Activated naive CD4-positive, alpha-beta T cell treated with anti-CD3 and anti-CD28 coated beads, Interleukin-2, amount 50 U/mL, for 24 hours (primary cell): Measurements from ENCODE around the gene PDHA1.

ENCODE experiments used
- H3K27ac Mint-ChIP-seq: one replicate; pipeline ENCODE4 v1.8.0; 2021; ENCODE audit warnings: mild to moderate bottlenecking, mixed read lengths
- H3K27me3 Mint-ChIP-seq: one replicate; pipeline ENCODE4 v1.8.0; 2021; ENCODE audit warnings: mixed read lengths
- H3K36me3 Mint-ChIP-seq: one replicate; pipeline ENCODE4 v1.8.0; 2021; ENCODE audit warnings: mixed read lengths
- H3K4me1 Mint-ChIP-seq: one replicate; pipeline ENCODE4 v1.8.0; 2021; ENCODE audit warnings: mixed read lengths
- H3K4me3 Mint-ChIP-seq: one replicate; pipeline ENCODE4 v1.8.0; 2021; ENCODE audit warnings: mild to moderate bottlenecking, mixed read lengths
- H3K9me3 Mint-ChIP-seq: one replicate; pipeline ENCODE4 v1.8.0; 2021; ENCODE audit warnings: mixed read lengths

The PDHA1 gene

GRCh38 chrX:19403696-19404095 lies 60.0 kb downstream of the PDHA1 start:
- H3K9me3 Mint-ChIP-seq: no peaks in the 10 kb centered on the region
- H3K36me3 Mint-ChIP-seq: no peaks in the 10 kb centered on the region
- H3K4me1 Mint-ChIP-seq: no peaks in the 10 kb centered on the region
- H3K27me3 Mint-ChIP-seq: peaks cover 4% of the 10 kb centered on the region
- no peak overlapping the region for H3K4me3 Mint-ChIP-seq
- no peak overlapping the region for H3K27ac Mint-ChIP-seq

GRCh38 chrX:19410259-19410658 lies 66.5 kb downstream of the PDHA1 start:
- Mint-ChIP-seq H3K27ac (no peak overlapping the region), H3K27me3 (no peaks in the 10 kb centered on the region), H3K36me3 (no peaks in the 10 kb centered on the region), H3K9me3 (no peaks in the 10 kb centered on the region), H3K4me3 (no peak overlapping the region), H3K4me1 (no peaks in the 10 kb centered on the region)
